K562 (cell line): ENCODE data around the gene MRTFB. TPM values are rescaled to one million over a fixed set of nuclear protein-coding genes. Genes with fewer than 3 reads are reported as not detected.

ENCODE experiments used
- CBFA2T3 ChIP-seq: fragments of 450-650 bp; IDR thresholded peaks from 2 replicates; pipeline ENCODE4 v1.6.1; 2017
- CHD4 ChIP-seq: fragments of 200-600 bp; sonication (generic); IDR thresholded peaks from 3 replicates; pipeline ENCODE4 v1.6.1; 2012; ENCODE audit warnings: low read depth, mild to moderate bottlenecking, mixed read lengths, low read length, inconsistent platforms; ENCODE audit not compliant: insufficient read depth, insufficient replicate concordance, poor library complexity, severe bottlenecking
- GABPA ChIP-seq: fragments of 200-800 bp; sonication (Bioruptor generic); conservative IDR thresholded peaks from 2 replicates; pipeline ENCODE4 v1.6.1; 2016; ENCODE audit warnings: low read depth, missing genetic modification characterization, missing compliant biosample characterization
- HDAC2 ChIP-seq: fragments of 450-650 bp; IDR thresholded peaks from 2 replicates; pipeline ENCODE4 v1.6.1; 2016; ENCODE audit warnings: mild to moderate bottlenecking
- KAT8 ChIP-seq: fragments of 450-650 bp; IDR thresholded peaks from 2 replicates; pipeline ENCODE4 v1.6.1; 2016; ENCODE audit warnings: low read depth, mild to moderate bottlenecking
- MGA ChIP-seq: fragments of 450-650 bp; IDR thresholded peaks from 2 replicates; pipeline ENCODE4 v1.6.1; 2016; ENCODE audit warnings: mild to moderate bottlenecking, moderate library complexity
- PHF20 ChIP-seq: fragments of 450-650 bp; IDR thresholded peaks from 2 replicates; pipeline ENCODE4 v1.6.1; 2018; ENCODE audit not compliant: partially characterized antibody
- PTBP1 ChIP-seq: fragments of 200-400 bp; formaldehyde crosslinking; IDR thresholded peaks from 2 replicates; pipeline ENCODE4 v1.6.1; 2017; ENCODE audit warnings: low read depth, low read length
- RBM25 ChIP-seq: fragments of 200-400 bp; formaldehyde crosslinking; IDR thresholded peaks from 2 replicates; pipeline ENCODE4 v1.6.1; 2018; ENCODE audit warnings: low read length, low read depth, moderate library complexity; ENCODE audit not compliant: severe bottlenecking
- RCOR1 ChIP-seq, 2 experiments: IDR thresholded peaks; 2 replicates each; pipeline ENCODE4 v1.6.1; 2012; ENCODE audit warnings: low read depth in 2 of 2, low read length in 2 of 2, borderline replicate concordance in 1 of 2, improper control_type of control experiment in 1 of 2
- SMARCA5 ChIP-seq: fragments of 450-650 bp; IDR thresholded peaks from 2 replicates; pipeline ENCODE4 v1.6.1; 2016
- ZFX ChIP-seq: sonication (generic); formaldehyde crosslinking; IDR thresholded peaks from 2 replicates; pipeline ENCODE4 v1.8.0; 2022; ENCODE audit warnings: mild to moderate bottlenecking, missing genetic modification reagents, moderate library complexity
- ZNF780A ChIP-seq: fragments of 250-450 bp; sonication (Bioruptor Pico); IDR thresholded peaks from 2 replicates; pipeline ENCODE4 v1.5.0; 2021; ENCODE audit warnings: mild to moderate bottlenecking
- polyA plus RNA-seq, 8 experiments: library from polyadenylated mRNA; depleted of rRNA in 4 of 8; stranded (reverse) in 5 of 8; unstranded in 3 of 8; fragments of >200 nt; fragmentation: Nextera tagmentation in 2 of 8; fragmentation: Illumina TruSeq in 1 of 8; extraction: Ambion mirVana in 2 of 8; extraction: Trizol in 1 of 8; gene quantifications; 2 replicates each; pipeline versions ENCODE4 v1.2.1 to v1.2.3, GENCODE V29; 2011 to 2014; ENCODE audit warnings: inconsistent platforms in 1 of 8, missing spikeins in 1 of 8
- total RNA-seq, 7 experiments: library from RNA; depleted of rRNA in 6 of 7; stranded (reverse); fragments of >200 nt in 6 of 7; fragmentation: Illumina TruSeq in 2 of 7; extraction: Trizol in 2 of 7; gene quantifications; 2 replicates each; pipeline versions ENCODE4 v1.2.1 to v1.2.3, GENCODE V29; 2011 to 2021; ENCODE audit warnings: low replicate concordance in 1 of 7

The MRTFB gene
- total and polyA plus RNA-seq, 9 of the 15 experiments (the other 6 are each of a cell fraction or from before 2014, with no cell fraction given), result 2.2 to 12.7 (median 7.0) TPM

GRCh38 chr16:14286368-14287230 is 215.5 kb downstream of the MRTFB start (continued):
- no peak for TF ChIP-seq ZNF780A (CRISPR knock-in tag)
- peak; percentile 60 for TF ChIP-seq PHF20
- TF ChIP-seq PTBP1, result peak; percentile 84; the same call in 1 of the 2 replicates
- peak in 1 of 2 experiments; percentile 74; a peak in 2 of 4 replicates for TF ChIP-seq RCOR1 (IDR thresholded peaks at IDR 0.05; ENCODE audit: borderline replicate concordance in 1 of 2, low read depth in 2 of 2, low read length in 2 of 2)
- peak; percentile 97 for TF ChIP-seq RBM25
- 0 out of 2 replicates have a peak, but pooled peaks have one; percentile 1 for TF ChIP-seq ZFX (CRISPR knock-in tag)
- TF ChIP-seq MGA, result no peak
- TF ChIP-seq GABPA (tag), result no peak
- TF ChIP-seq SMARCA5, result peak; percentile 88; the same call in 1 of the 2 replicates
- no peak for TF ChIP-seq KAT8
- peak; percentile 31; the same call in 1 of the 2 replicates for TF ChIP-seq CBFA2T3
- TF ChIP-seq HDAC2, result peak; percentile 85
- peak; percentile 96 for TF ChIP-seq CHD4
